BJ (cell line): ENCODE results near the gene NEIL3. TPM values are rescaled to one million over a fixed set of nuclear protein-coding genes. Genes with fewer than 3 reads are reported as not detected.

ENCODE experiments used
- CTCF ChIA-PET: fragments of 350-600 bp; formaldehyde crosslinking; extraction: SDS; loops from one replicate; lab custom pipeline; 2021; ENCODE audit warnings: antibody characterized with exemption, inconsistent platforms; lab: Yijun Ruan, JAX
- POLR2A ChIA-PET: fragments of 300-600 bp; sonication (Branson Sonifier 250); formaldehyde crosslinking; extraction: SDS; loops from one replicate; lab custom pipeline; 2021; ENCODE audit warnings: antibody characterized with exemption; lab: Charles Lee
- DNase-seq: peaks from one replicate; pipeline ENCODE4 v3.0.0-alpha.2; 2011; ENCODE audit warnings: low read depth
- H3K27me3 ChIP-seq: 2 replicates; pipeline ENCODE4 v1.6.0; 2011; ENCODE audit warnings: low read length; ENCODE audit not compliant: control insufficient read depth, insufficient read depth
- H3K36me3 ChIP-seq: 2 replicates; pipeline ENCODE4 v1.5.1; 2011; ENCODE audit warnings: low read length; ENCODE audit not compliant: control insufficient read depth, insufficient read depth
- H3K4me3 ChIP-seq: 2 replicates; pipeline ENCODE4 v1.5.1; 2011; ENCODE audit warnings: low read depth, mild to moderate bottlenecking, control low read depth, low read length
- CTCF ChIP-seq: IDR thresholded peaks from 2 replicates; pipeline ENCODE4 v1.5.1; 2011; ENCODE audit warnings: low read depth, mild to moderate bottlenecking, control low read depth, inconsistent platforms, low read length, moderate library complexity; ENCODE audit not compliant: insufficient read depth
- polyA plus RNA-seq: library from polyadenylated mRNA; depleted of rRNA; stranded (reverse); fragments of >200 nt; gene quantifications from 2 replicates; pipeline ENCODE4 v1.2.3, GENCODE V29; 2011

NEIL3 gene
- polyA plus RNA-seq, 1 experiment, result 3.6 TPM

- no peak for DNase-seq
- H3K4me3 ChIP-seq, result no peak overlapping the region
- H3K36me3 ChIP-seq, result no peaks in the 10 kb centered on the region
- TF ChIP-seq CTCF, result no peak
- H3K27me3 ChIP-seq, result no peaks in the 10 kb centered on the region
- ChIA-PET CTCF (no interaction called here), POLR2A (interaction anchor here (0.7 kb wide), 1 partner anchor 61 kb away, joined by 13 read pairs; no protein-coding TSS in a partner anchor)
These were observed 72.2 kb downstream of the NEIL3 start for GRCh38 chr4:177381762-177382310.

- DNase-seq, result no peak
- TF ChIP-seq CTCF, result no peak
- Histone ChIP-seq H3K27me3 (no peaks in the 10 kb centered on the region), H3K36me3 (no peaks in the 10 kb centered on the region), H3K4me3 (no peak overlapping the region)
- ChIA-PET CTCF (no interaction called here), POLR2A (no interaction called here)
These were observed 75.3 kb downstream of the NEIL3 start for GRCh38 chr4:177384856-177385397.

GRCh38 chr4:177385576-177386277 is 76.1 kb downstream of the NEIL3 start:
- H3K4me3 ChIP-seq, result no peak overlapping the region
- ChIA-PET POLR2A (no interaction called here), CTCF (no interaction called here)
- no peak for TF ChIP-seq CTCF
- no peak for DNase-seq
- no peaks in the 10 kb centered on the region for H3K36me3 ChIP-seq
- no peaks in the 10 kb centered on the region for H3K27me3 ChIP-seq

GRCh38 chr4:177386278-177386815 is 76.7 kb downstream of the NEIL3 start:
- no peak for TF ChIP-seq CTCF
- Histone ChIP-seq H3K36me3 (no peaks in the 10 kb centered on the region), H3K27me3 (no peaks in the 10 kb centered on the region), H3K4me3 (no peak overlapping the region)
- CTCF ChIA-PET, result no interaction called here
- DNase-seq, result no peak
- POLR2A ChIA-PET, result no interaction called here

GRCh38 chr4:177391287-177391686 is 81.6 kb downstream of the NEIL3 start:
- POLR2A ChIA-PET, result no interaction called here
- Histone ChIP-seq H3K27me3 (no peaks in the 10 kb centered on the region), H3K36me3 (no peaks in the 10 kb centered on the region), H3K4me3 (no peak overlapping the region)
- DNase-seq, result no peak
- CTCF ChIA-PET, result no interaction called here
- no peak for TF ChIP-seq CTCF
